Thoracic aorta (tissue), 2 donors: ENCODE measurements around the gene PPP1R18. TPM values are rescaled to one million over a fixed set of nuclear protein-coding genes. Genes with fewer than 3 reads are reported as not detected.
"Not testable (repeated sequence)": the region's sequence is repeated elsewhere in the genome, so short reads cannot be mapped to it uniquely, and the experiment has no call there.

Source experiments
- ATAC-seq: fragments of 150-250 bp; one replicate; pipeline ENCODE4 v1.8.0; 2017; ENCODE audit warnings: low read depth; ENCODE audit not compliant: insufficient number of reproducible peaks, low FRiP score
- DNase-seq: peaks from one replicate; pipeline ENCODE4 v3.0.0-alpha.2; 2020; ENCODE audit warnings: low spot score
- H3K27ac ChIP-seq, 2 donors: fragments of 200-600 bp; sonication (generic); 1 replicate in 1 of 2; 2 replicates in 1 of 2; pipeline ENCODE4 v1.5.1; 2016; ENCODE audit warnings: mild to moderate bottlenecking in 2 of 2, moderate library complexity in 2 of 2
- H3K27me3 ChIP-seq: fragments of 200-600 bp; sonication (generic); replicated peaks from 2 replicates; pipeline ENCODE4 v1.6.0; 2016; ENCODE audit warnings: mild to moderate bottlenecking; ENCODE audit not compliant: insufficient read depth
- H3K36me3 ChIP-seq: fragments of 200-600 bp; sonication (generic); one replicate; pipeline ENCODE4 v1.5.1; 2016
- H3K4me1 ChIP-seq, 2 donors: fragments of 200-600 bp; sonication (generic); 1 replicate in 1 of 2; 2 replicates in 1 of 2; pipeline versions ENCODE4 v1.5.1 to v1.6.0; 2016; ENCODE audit warnings: low read depth in 2 of 2, mild to moderate bottlenecking in 1 of 2; ENCODE audit not compliant: control insufficient read depth in 1 of 2
- H3K4me3 ChIP-seq: fragments of 200-600 bp; sonication (generic); 2 replicates; pipeline ENCODE4 v1.5.1; 2016; ENCODE audit warnings: mild to moderate bottlenecking
- H3K9me3 ChIP-seq: fragments of 200-600 bp; sonication (generic); 2 replicates; pipeline ENCODE4 v1.5.1; 2016
- total RNA-seq, 2 donors: library from RNA; depleted of rRNA; stranded (reverse); fragments of >200 nt; gene quantifications; one replicate each; pipeline versions ENCODE4 v1.1.0 to v1.2.3, GENCODE V29; 2016
- TF ChIP-seq, protein P1 (sequence below): fragments of 200-600 bp; sonication (generic); IDR thresholded peaks from one replicate; pipeline ENCODE4 v1.5.1; 2019; ENCODE audit warnings: antibody characterized with exemption

Gene PPP1R18
- total RNA-seq, 2 donors from 2014 or later, result 65.7 to 88.2 TPM

DNA sequence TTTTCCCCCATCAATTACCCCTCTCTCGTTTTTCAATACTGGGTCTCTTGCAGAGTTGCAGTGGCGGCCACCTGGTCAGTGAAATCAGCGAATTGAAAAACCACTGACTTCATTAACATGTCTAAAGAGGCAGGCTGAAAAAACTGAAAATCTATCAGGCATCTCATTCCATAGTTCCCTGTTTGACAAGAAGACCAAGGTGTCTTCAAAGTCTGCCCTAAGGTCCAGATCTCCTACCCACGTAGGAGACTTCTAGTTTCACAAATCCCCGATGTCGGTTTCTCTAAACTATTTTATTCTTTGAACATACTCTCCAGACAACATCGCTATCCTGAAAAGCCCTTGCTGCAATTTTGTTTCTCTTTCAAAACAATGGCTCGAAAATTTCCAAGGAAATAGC lies 32.9 kb upstream of the PPP1R18 start:
- no peak for ATAC-seq
- Histone ChIP-seq H3K36me3 (peaks cover 15% of the 10 kb centered on the region), H3K27me3 (no peaks in the 10 kb centered on the region), H3K9me3 (no peaks in the 10 kb centered on the region), H3K27ac (peak overlapping the region; percentile 80 to 84), H3K4me1 (peaks cover 10 to 54% of the 10 kb centered on the region in 2 donors), H3K4me3 (peak overlapping the region; percentile 93)
- TF ChIP-seq, protein P1, sequence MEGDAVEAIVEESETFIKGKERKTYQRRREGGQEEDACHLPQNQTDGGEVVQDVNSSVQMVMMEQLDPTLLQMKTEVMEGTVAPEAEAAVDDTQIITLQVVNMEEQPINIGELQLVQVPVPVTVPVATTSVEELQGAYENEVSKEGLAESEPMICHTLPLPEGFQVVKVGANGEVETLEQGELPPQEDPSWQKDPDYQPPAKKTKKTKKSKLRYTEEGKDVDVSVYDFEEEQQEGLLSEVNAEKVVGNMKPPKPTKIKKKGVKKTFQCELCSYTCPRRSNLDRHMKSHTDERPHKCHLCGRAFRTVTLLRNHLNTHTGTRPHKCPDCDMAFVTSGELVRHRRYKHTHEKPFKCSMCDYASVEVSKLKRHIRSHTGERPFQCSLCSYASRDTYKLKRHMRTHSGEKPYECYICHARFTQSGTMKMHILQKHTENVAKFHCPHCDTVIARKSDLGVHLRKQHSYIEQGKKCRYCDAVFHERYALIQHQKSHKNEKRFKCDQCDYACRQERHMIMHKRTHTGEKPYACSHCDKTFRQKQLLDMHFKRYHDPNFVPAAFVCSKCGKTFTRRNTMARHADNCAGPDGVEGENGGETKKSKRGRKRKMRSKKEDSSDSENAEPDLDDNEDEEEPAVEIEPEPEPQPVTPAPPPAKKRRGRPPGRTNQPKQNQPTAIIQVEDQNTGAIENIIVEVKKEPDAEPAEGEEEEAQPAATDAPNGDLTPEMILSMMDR, result no peak
- DNase-seq, result no peak

DNA sequence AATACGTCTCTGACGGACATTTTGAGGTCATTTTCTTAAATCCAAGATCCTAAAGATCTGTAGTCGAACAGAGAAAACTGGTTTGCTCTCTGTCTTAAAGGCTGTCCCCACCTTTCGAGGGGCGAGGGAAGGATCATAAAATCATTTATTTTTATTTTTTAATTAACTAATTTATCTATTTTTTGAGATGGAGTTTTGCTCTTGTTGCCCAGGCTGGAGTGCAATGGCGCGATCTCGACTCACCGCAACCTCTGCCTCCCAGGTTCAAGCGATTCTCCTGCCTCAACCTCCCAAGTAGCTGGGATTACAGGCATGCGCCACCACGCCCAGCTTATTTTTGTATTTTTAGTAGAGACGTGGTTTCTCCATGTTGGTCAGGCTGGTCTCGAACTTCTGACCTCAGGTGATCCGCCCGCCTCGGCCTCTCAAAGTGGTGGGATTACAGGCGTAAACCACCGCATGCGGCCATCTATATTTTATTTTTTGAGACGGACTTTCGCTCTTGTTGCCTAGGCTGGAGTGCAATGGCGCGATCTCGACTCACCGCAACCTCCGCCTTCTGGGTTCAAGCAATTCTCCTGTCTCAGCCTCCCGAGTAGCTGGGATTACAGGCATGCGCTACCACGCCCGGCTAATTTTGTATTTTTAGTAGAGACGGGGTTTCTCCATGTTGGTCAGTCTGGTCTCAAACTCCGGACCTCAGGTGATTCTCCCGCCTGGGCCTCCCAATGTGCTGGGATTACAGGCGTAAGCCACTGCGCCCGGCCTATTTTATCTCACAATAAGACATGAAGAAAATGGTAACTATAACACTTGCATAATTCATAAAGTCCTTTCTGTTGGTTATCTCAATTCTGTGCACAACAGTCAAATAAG lies 31.6 kb upstream of the PPP1R18 start:
- not testable (repeated sequence) for DNase-seq, H3K9me3 ChIP-seq, ATAC-seq, H3K27me3 ChIP-seq
- Histone ChIP-seq H3K36me3 (peaks cover 13% of the 10 kb centered on the region), H3K27ac (peak overlapping the region; percentile 76 to 84), H3K4me3 (peak overlapping the region; percentile 80), H3K4me1 (peaks cover 10 to 42% of the 10 kb centered on the region in 2 donors)

DNA sequence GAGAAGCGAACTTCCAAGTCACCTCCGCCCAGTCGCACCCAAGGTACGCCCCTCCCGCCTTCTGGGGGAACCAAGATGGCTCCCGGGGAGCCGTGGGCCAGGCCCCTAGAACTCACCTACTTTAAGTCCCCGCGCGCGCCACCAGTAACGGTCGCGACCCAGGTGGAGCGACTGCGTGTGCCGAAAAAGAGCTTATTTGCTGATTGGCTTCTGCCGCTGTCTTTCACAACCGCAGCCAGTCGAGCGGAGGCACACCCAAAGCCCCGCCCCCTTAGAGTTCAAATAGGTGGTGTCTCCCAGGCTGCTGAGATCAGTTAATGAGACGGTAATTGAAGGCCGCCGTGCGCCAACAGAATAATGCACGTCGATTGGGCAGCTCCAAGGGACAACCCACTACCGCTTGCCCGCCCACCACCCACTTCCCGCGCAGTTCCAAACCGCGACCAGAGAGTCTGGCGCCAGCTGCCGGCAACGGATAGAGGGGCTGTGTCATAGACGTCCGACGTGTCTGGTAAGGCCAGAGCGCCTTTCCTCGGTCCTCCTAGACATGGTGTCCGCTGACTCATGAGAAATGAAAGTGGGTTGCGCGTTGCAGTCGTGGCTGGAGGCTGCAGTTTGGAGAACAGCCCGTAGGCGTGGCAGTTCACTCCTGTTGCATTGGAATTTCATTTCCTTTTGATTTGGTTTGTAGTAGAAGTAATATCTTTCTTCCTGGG lies 30.8 kb upstream of the PPP1R18 start, which contains the start of gene MDC1:
TSS of gene MDC1 (minus strand) at position 153 of the 716 bp plus-strand sequence. CDS start 2,106 bp downstream, outside the sequence.
- H3K36me3 ChIP-seq, result peaks cover 18% of the 10 kb centered on the region
- no peaks in the 10 kb centered on the region for H3K27me3 ChIP-seq
- DNase-seq (peak; percentile 98), ATAC-seq (peak; percentile 82)
- peak within 1 kb of the TSS; percentile 80 for H3K4me3 ChIP-seq
- peak within 1 kb of the TSS; percentile 84 to 91 for H3K27ac ChIP-seq
- H3K9me3 ChIP-seq, result no peaks in the 10 kb centered on the region
- H3K4me1 ChIP-seq, result peaks cover 10 to 35% of the 10 kb centered on the region in 2 donors
- TF ChIP-seq, protein P1, result peak; percentile 60

DNA sequence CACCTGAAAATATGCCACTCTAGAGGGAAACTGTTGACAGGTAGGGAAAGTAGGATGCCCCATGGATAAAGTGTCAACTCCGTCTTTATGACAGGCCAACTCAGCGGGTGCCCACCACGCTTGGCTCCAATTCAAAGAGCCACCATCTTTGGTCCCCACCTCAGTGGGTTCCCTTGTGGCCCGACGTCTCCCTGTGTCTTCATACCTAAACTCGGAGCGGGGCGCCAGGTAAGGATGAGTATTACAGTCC lies 30.4 kb upstream of the PPP1R18 start:
- no peak for ATAC-seq
- no peak for DNase-seq
- peaks cover 23% of the 10 kb centered on the region for H3K36me3 ChIP-seq
- no peaks in the 10 kb centered on the region for H3K9me3 ChIP-seq
- H3K4me3 ChIP-seq, result peak overlapping the region; percentile 80
- TF ChIP-seq, protein P1, result no peak
- H3K27me3 ChIP-seq, result no peaks in the 10 kb centered on the region
- H3K27ac ChIP-seq, result peak overlapping the region; percentile 84 to 91
- peaks cover 10 to 30% of the 10 kb centered on the region in 2 donors for H3K4me1 ChIP-seq

DNA sequence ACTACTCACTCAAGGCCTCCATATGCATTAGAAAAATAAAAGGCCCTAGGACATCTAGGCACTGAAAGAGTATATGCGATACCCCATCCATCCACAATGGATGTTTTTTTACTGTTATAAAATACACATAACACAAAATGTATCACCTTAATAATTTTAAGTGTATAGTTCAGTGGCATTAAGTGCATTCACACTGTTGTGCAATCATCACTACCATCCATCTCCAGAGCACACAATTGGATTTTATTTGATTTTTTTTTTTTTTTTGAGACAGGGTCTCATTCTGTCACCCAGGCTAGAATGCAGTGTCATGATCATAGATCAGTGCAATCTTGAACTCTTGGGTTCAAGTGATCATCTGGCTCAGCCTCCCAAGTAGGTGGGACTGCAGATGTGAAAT lies 27.8 kb upstream of the PPP1R18 start:
- no peak overlapping the region for H3K27ac ChIP-seq
- peaks cover 44% of the 10 kb centered on the region for H3K36me3 ChIP-seq
- no peak overlapping the region for H3K4me3 ChIP-seq
- no peaks in the 10 kb centered on the region for H3K9me3 ChIP-seq
- no peaks in the 10 kb centered on the region for H3K27me3 ChIP-seq
- H3K4me1 ChIP-seq, result peaks cover 5 to 21% of the 10 kb centered on the region in 2 donors
- no peak for DNase-seq
- ATAC-seq, result no peak
- TF ChIP-seq, protein P1, result no peak
